Peyer's patch (tissue), 4 donors: Measurements from ENCODE around the gene DNAH17.

ENCODE experiments used
- CTCF ChIP-seq, 6 experiments: fragments of 450-650 bp in 4 of 6; fragments of 200-600 bp in 2 of 6; sonication (generic) in 1 of 6; IDR thresholded peaks; one replicate each; pipeline ENCODE4 v1.5.1; 2017 to 2019; ENCODE audit warnings: antibody characterized with exemption in 6 of 6, mild to moderate bottlenecking in 3 of 6, moderate library complexity in 1 of 6
- POLR2A ChIP-seq, 2 donors: fragments of 450-650 bp; IDR thresholded peaks; one replicate each; pipeline ENCODE4 v1.5.1; 2017; ENCODE audit warnings: antibody characterized with exemption in 2 of 2, mild to moderate bottlenecking in 2 of 2, moderate library complexity in 2 of 2

- TF ChIP-seq CTCF (IDR thresholded peaks at IDR 0.05) (no peak), POLR2A (IDR thresholded peaks at IDR 0.05) (no peak)
Observed at GRCh38 chr17:78512976-78513375, 64.2 kb downstream of the DNAH17 start.
